ENCODE data around the gene AGPAT2.

AGPAT2 gene

GRCh38 chr9:136687721-136688223, 515 bp upstream of the AGPAT2 start:
- no peak for DNase-seq (ENCODE audit: low spot score)

DNA sequence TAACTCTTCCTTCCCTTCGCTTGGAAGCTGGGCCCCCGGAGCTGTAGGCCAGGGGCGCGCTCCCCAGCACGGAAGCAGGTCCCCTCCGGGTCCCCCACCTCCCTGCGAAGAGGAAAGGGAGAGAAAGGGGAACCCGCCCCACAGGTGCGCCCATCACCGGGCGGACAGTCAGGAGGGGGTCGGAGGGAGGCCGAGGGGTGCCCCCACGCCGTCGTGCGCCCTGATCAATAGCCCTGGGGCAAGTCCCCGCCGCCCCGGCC, 793 bp downstream of the AGPAT2 start:
- DNase-seq (ENCODE audit: low spot score), result no peak

GRCh38 chr9:136685790-136686533, 1.3 kb downstream of the AGPAT2 start:
- DNase-seq (ENCODE audit: low spot score), result no peak

DNA sequence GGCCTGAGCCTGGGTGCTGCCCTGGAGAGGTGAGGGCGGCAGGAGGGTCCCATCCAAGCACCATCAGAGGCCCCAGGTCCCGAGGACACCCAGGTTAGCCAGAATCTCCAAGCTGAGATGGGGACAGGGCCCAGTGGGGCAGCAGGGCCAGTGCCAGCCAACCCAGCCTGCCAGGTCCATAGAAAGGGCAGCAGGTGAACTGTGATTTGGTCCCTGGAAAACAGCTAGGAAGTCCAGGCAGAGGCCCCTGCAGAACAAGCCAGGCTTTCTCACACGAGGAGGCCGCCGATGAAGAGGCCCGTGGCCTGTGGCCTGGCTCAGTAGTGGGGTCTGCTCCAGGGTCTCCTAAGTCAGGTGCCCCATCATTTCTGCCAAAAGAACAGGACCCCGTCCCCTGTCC, 2.0 kb downstream of the AGPAT2 start:
- no peak for DNase-seq (ENCODE audit: low spot score)

- DNase-seq (ENCODE audit: low spot score), result no peak
These were observed 2.5 kb downstream of the AGPAT2 start for GRCh38 chr9:136684799-136685198.

GRCh38 chr9:136684339-136684738, 2.9 kb downstream of the AGPAT2 start:
- DNase-seq (ENCODE audit: low spot score), result no peak

DNA sequence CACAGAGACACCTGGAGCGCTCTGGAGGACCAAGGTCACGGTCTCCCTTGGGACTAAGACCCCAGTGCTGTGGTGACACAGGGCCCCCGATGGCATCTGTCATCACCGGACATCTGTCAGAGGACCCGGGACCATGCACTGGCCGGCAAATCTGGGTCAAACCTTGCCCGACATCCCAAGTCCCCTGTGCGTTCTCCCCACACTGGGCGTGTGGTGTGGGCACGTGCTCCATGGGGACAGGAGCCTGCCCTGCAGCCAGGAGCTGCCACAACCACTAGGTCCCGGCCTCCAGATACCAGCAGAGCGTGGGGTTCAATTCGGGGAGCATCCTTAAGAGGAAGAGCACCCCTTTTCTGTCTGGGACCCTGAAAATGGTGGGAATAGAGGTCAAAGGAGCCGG, 3.5 kb downstream of the AGPAT2 start:
- no peak for DNase-seq (ENCODE audit: low spot score)

DNA sequence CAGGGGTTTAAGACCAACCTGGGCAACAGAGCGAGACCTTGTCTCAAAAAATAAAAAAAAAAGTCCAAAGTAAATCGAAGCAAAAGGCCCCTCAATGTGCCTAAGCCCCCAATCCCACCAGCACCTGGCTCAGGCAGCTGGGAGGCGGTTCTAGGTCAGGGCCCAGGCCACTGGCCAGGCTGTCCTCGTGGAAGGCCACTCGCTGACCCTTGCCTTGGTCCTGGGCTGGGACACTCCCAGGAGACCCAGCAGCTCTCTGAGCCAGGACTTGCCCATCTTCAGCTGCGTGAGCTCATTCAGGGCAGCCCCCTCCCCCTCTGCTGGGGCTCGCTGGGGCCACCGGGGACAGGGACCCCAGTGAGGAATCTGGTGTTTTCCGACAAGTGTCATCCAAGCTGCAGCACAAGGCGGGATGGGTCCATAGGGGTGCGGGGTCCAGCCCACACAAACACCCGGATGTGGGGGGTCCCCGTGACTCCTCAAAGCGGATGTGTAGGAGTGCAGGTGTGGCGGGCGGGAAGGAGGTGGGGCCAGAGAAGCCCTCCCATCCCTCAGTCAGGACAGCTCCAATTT, 4.0 kb downstream of the AGPAT2 start:
- no peak for DNase-seq (ENCODE audit: low spot score)

GRCh38 chr9:136682710-136683109, 4.5 kb downstream of the AGPAT2 start:
- DNase-seq (ENCODE audit: low spot score), result no peak

- DNase-seq (ENCODE audit: low spot score), result no peak
These were observed 5.1 kb downstream of the AGPAT2 start for GRCh38 chr9:136681945-136682699.

DNA sequence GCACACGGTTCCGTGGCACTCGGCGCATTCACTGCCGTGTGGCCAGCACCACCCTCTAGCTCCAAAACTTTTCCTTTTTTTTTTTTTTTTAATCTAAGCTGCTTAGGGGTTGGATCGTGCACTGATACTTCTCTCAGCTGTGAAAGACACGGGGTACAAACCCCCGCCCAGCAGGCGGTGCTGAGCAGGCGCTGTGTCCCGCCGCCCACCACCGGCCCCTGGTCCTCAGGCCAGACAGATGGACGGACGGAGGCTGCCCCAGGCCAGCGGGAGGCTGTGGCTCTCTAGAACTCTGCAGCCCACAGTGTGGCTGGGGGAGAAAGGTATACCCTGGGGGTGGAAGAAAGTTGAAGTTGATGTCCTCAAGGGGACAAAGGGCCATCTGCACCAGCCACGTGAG, 6.2 kb downstream of the AGPAT2 start:
- no peak for DNase-seq (ENCODE audit: low spot score)

- no peak for DNase-seq (ENCODE audit: low spot score)
These were observed 7.8 kb downstream of the AGPAT2 start for GRCh38 chr9:136679431-136679941.

DNA sequence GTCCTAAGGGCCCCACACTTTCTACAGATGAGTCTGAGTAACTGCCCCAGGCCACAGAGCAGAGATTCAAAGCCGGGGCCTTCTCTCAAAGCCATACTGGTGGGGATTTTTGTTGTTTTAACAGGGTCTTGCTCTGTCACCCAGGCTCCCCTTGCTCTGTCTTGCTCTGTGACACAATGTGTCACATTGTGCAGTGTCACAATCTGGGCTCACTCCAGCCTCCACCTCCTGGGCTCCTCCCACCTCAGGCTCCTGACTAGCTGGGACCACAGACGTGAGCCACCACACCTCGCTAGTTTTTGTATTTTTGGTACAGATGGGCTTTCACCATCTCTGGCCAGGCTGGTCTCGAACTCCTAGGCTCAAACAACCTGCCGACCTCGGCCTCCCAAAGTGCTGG, 8.6 kb downstream of the AGPAT2 start:
- DNase-seq (ENCODE audit: low spot score), result no peak

DNA sequence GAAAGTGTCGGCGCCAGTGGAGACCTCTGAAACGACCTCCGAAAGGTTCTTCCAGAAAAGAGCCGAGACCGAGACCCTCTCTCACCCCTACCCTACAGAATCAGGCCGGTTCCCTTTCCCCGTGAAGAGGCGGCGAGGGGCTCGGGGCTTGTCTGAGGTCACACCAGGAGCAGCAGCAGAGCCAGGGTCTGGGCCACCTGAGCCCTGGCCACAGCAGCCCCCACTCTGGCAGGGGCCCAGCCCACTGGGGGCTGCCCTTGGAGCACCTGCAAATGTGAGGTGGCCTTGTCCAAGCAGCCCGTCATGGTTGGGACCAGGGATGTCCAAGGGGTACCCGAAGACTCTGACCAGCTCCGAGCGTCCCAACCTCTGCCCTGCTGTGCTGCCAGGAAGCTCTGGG, 9.2 kb downstream of the AGPAT2 start:
- no peak for DNase-seq (ENCODE audit: low spot score)

- DNase-seq (ENCODE audit: low spot score), result no peak
These were observed 10.2 kb downstream of the AGPAT2 start for GRCh38 chr9:136676920-136677686.

- DNase-seq (ENCODE audit: low spot score), result no peak
These were observed 10.9 kb downstream of the AGPAT2 start for GRCh38 chr9:136676297-136676794.

DNA sequence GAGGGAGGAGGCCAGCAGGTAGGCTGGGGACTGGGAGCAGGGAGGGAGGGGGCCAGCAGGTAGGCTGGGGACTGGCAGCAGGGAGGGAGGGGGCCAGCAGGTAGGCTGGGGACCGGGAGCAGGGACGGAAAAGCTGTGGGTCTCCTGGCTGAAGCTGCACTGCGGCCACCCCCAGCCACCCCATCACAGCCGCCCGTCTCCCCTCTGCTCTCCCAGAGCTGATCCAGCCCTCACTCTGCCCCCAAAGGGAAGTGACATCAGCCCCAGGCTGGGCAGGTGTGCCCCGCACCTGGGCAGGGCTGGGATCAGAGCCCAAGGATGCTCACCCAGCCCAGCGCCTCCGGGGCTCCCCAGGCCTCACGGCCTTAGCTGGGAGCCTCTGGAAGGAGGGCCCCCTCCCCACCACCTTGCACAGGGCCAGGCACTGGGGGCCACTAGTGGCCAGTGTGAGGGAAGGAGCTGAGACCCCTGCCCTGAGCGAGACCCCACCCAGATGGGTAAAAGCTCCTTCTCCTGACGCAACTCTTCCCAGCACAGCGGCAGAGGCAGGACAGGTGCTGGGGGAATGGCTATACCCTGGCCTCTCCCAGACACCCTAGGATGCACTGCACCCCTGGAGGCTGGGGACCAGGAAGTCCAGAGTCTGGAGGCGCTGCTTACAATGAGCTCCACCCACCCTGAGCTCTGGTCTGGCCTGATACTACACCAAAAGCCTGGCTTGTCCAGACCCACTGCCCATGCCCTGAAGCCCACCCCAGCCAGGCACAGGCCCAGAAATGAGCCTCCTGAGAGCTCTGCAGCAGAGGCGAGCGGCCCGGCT, 11.6 kb downstream of the AGPAT2 start:
- no peak for DNase-seq (ENCODE audit: low spot score)

DNA sequence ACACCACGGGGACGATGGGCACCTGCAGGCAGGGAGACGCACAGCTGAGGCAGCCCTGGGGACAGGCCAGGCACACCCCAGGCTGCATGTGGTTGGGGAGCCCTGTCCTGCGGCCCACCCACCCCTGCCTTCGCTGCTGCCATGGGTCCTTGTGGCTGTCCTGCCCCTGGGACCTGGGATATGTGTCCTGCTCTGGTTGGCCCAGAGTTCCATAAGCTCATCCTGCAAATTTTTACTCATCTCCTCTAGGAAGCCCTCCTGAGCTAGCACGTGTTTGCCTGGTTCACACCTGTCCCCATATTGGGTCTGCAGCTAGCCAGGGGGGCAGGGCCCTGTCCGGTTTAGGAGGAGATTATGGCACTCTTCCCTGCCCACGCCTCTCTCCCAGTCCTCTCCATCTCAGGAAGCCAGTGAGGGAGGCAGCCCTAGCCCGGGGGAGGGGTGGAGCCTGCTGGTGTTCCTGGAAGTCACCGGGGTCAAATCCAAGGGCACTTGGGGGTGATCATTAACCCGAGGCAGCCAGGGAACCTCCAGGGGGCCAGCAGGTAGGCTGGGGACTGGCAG, 12.4 kb downstream of the AGPAT2 start:
- no peak for DNase-seq (ENCODE audit: low spot score)

DNA sequence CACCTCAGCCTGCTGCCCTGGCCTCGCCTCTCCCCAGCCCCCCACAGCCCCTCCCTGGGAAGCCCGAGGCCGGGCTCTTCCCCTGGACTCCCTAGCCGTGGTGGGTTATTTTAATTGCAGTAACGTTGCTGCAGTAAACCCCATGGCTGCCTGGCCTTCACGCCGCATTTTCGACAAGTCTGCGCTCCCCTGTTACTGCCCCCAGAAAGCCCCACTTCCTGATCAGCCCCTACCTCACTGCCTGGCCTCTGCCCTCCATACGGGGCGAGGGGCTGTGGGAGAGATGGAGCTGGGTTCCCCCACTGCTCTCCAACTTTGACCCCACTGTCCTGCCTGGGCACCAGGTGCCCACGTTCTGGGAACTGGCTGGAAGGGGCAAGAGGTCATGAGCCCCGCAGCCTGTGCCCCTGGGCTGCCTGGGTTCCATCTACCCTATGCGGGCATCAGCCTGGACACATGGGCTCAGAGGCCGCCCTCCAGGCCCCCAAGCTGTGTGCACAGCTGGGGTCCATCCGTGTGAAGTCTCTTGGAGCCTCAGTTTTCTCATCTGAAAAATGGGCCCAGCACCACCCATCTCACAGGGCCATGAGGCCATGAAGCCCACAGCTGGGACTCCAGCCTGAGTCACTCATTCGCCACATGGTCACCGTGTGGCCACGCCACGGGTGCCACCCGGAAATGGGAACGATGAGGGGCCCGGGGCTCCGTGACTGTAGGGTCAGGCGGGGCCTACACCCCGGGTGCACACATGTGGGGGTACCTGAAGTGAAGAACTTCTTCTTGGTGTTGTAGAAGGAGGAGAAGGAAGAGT, 13.1 kb downstream of the AGPAT2 start:
- DNase-seq (ENCODE audit: low spot score), result no peak
